H1 (cell line): ENCODE data around the gene CYP46A1. TPM values are rescaled to one million over a fixed set of nuclear protein-coding genes. Genes with fewer than 3 reads are reported as not detected.

Source experiments
- BACH1 ChIP-seq: IDR thresholded peaks from 2 replicates; pipeline ENCODE4 v1.6.1; 2012; ENCODE audit warnings: low read length, improper control_type of control experiment
- CBX8 ChIP-seq: fragments of 300-800, 300-1000 bp; sonication (generic); IDR thresholded peaks from 2 replicates; pipeline ENCODE4 v1.7.1; 2016; ENCODE audit warnings: low read depth, low read length, borderline replicate concordance
- E2F6 ChIP-seq: IDR thresholded peaks from 2 replicates; pipeline ENCODE4 v1.6.1; 2012; ENCODE audit warnings: inconsistent platforms
- EGR1 ChIP-seq: IDR thresholded peaks from 2 replicates; pipeline ENCODE4 v1.6.1; 2011; ENCODE audit warnings: low read depth, low read length, borderline replicate concordance
- RFX5 ChIP-seq: IDR thresholded peaks from 2 replicates; pipeline ENCODE4 v1.6.1; 2011; ENCODE audit warnings: low read depth, low read length, improper control_type of control experiment, borderline replicate concordance
- USF2 ChIP-seq: IDR thresholded peaks from 2 replicates; pipeline ENCODE4 v1.6.1; 2011; ENCODE audit warnings: low read length, improper control_type of control experiment
- polyA plus RNA-seq, 7 experiments: library from polyadenylated mRNA; depleted of rRNA in 3 of 7; stranded (reverse) in 5 of 7; unstranded in 2 of 7; fragments of >200 nt in 5 of 7; fragments of 200-250 nt in 2 of 7; gene quantifications; 1 replicate in 5 of 7; 2 replicates in 1 of 7; 4 replicates in 1 of 7; pipeline versions ENCODE4 v1.2.1 to v1.2.3, GENCODE V29; 2011 to 2013; ENCODE audit warnings: missing spikeins in 2 of 7, mixed read lengths in 2 of 7
- total RNA-seq: library from RNA; stranded (reverse); fragmentation: NEBNext Ultra II Directional; extraction: Animal tissue kit (Norgen Biotek cat#: 25700); gene quantifications from 2 replicates; pipeline ENCODE4 v1.2.1, GENCODE V29; 2021

The CYP46A1 gene
- total and polyA plus RNA-seq, 2 of the 8 experiments (the other 6 are each of a cell fraction or from before 2014, with no cell fraction given) = 0.41 to 1.3 TPM

DNA sequence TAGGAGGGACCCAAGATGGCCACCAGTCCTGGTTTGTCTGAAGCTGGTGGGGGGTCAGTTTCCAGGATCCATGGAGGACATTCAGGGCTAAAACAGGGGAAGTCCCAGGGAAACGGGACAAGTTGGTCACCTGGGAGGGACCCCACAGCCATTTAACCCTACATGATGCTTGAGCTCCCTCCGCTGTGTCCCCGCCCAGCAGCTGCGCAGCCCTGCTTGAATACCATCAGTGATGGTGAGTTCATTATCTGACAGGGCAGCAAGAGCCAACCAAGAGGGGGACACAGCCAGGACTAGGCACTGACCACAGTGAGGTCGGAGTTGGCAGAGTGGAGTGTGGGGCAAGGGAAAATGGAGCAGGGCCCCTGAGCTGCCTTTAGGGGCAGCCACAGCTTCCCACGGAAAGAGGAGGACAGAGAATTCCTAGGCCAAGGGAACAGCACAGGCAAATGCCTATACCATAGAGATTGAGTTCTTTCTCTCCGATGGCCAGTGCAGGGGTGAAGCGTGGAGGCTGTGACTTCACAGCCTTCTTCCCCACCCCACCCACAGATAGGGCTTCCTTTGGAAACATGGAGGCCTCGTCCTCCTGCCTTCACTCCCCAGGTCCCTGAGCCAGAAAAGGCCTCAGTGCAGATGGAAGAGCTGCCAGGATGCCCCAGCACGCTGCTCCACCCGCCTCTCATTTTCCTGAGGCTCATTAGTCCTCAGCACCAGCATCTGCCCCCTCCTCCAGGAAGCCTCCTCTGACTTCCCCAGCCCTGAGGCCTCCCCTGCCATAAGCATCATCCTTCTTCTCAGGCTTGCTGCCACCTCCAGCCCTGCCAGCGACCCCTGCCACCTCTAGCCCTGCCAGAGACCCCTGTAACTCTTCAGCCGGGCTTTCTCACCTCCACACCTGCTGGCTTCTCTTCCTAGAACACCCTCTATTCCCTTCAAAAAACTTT is 51.4 kb downstream of the CYP46A1 start (continued):
- TF ChIP-seq BACH1 = no peak
- TF ChIP-seq EGR1 = no peak
- TF ChIP-seq USF2 = no peak
- no peak for TF ChIP-seq RFX5
- TF ChIP-seq E2F6 = no peak
- no peak for TF ChIP-seq CBX8
